NCI-H345 (cell line): ENCODE data around the gene TGFB3.
"Not testable (repeated sequence)": the region's sequence is repeated elsewhere in the genome, so short reads cannot be mapped to it uniquely, and the experiment has no call there.

Experiments
- DNase-seq: peaks from one replicate; lab custom pipeline; 2025; lab: John Stamatoyannopoulos, UW

Gene TGFB3

DNA sequence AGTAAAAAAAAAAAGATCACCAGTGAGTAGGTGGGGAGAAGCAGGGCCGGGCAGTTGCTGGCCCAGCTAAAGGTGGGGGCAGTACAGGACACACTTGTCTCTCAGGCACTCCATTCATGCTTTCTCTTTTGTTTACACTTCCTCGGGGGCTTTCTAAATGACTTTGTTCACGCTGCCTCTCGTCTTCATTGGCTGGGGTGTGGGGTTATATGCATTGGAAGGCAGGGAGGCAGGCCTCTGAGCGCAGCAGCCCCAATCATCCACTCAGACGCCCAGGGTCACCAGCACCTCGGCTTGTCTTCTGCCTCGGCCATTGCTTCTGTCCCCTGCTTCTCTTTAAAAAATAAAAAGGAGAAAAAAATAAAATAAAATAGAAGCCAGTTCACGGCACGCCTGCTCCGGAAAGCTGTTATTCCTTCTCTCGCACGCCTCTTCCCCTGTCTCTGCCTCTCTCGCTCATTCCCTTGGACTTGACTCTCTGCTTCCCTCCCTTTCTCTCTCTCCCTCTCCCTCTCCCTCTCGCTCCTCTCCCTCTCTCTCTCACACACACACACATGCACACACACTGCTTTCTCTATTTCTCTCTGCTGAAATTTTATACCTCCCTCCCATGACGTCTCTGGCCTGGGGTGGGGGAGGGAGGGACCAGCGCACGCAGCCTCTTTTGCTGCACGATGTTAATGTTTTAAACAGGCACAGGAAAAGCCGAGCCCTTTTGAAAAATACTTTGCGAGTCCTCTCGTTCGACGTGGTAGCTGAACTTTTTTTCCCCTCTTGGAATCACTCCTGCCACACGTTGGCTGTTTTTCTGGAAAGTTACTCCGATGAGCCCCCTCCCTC, at the start of gene TGFB3:
Gene TGFB3, minus strand, starts transcription at position 570 of the 840 bp plus-strand sequence. CDS start 1,102 bp downstream, outside the sequence.
- DNase-seq = peak; percentile 57

- no peak for DNase-seq
These were observed 42.6 kb upstream of the TGFB3 start for GRCh38 chr14:76024211-76024907.

- DNase-seq = no peak
These were observed 42.0 kb upstream of the TGFB3 start for GRCh38 chr14:76023757-76024156.

GRCh38 chr14:76022991-76023390, 41.2 kb upstream of the TGFB3 start:
- no peak for DNase-seq

GRCh38 chr14:76019676-76020075, 37.9 kb upstream of the TGFB3 start:
- DNase-seq = no peak

GRCh38 chr14:76015668-76016067, 33.9 kb upstream of the TGFB3 start:
- no peak for DNase-seq

- no peak for DNase-seq
These were observed 33.4 kb upstream of the TGFB3 start for GRCh38 chr14:76015191-76015590.

DNA sequence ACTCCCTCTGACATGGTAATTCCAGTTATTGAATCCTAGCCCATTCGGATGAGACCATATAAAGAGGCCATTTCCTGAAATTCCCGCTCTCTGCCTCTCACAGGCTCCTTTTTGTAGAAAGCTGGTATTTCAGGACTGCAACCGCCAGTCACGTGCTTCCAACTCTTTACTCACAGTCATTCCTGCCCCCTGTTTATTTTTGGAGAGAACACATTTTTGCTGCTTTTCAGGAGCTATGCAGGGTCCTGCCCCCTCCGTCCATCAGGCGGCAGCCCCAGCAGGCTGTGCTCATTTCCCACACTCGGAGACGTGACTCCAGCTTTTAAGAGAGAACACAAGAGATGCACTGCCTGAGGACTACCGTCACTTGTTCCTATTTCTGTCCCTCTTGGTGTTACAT, 30.6 kb upstream of the TGFB3 start:
- no peak for DNase-seq

- no peak for DNase-seq
These were observed 30.1 kb upstream of the TGFB3 start for GRCh38 chr14:76011930-76012329.

- DNase-seq = not testable (repeated sequence)
These were observed 27.8 kb upstream of the TGFB3 start for GRCh38 chr14:76009627-76010026.

- no peak for DNase-seq
These were observed 26.1 kb upstream of the TGFB3 start for GRCh38 chr14:76007852-76008251.

- DNase-seq = no peak
These were observed 25.6 kb upstream of the TGFB3 start for GRCh38 chr14:76007379-76007778.

DNA sequence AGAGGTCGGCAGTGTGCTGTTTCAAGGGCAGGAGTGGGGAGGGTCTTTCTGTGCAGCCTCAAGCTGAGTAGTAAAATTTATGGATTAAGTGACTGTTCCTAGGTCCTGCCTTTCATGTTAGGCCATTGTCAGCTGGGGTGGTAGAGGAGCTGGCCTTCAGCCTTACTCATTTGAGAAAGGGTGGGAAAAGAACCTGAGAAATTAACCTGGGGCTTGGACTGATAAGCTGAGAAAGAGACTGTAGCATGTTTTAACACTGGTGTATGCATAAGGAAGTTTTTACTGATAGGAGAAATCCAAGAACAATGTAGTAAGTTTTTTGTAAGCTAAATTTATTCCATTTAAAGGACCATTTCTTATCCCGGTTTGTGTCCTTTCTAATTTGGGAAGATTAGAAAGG, 24.5 kb upstream of the TGFB3 start:
- no peak for DNase-seq

GRCh38 chr14:76002383-76002782, 20.6 kb upstream of the TGFB3 start:
- no peak for DNase-seq

GRCh38 chr14:75999511-76000190, 17.9 kb upstream of the TGFB3 start:
- no peak for DNase-seq

GRCh38 chr14:75996488-75996887, 14.7 kb upstream of the TGFB3 start:
- no peak for DNase-seq

DNA sequence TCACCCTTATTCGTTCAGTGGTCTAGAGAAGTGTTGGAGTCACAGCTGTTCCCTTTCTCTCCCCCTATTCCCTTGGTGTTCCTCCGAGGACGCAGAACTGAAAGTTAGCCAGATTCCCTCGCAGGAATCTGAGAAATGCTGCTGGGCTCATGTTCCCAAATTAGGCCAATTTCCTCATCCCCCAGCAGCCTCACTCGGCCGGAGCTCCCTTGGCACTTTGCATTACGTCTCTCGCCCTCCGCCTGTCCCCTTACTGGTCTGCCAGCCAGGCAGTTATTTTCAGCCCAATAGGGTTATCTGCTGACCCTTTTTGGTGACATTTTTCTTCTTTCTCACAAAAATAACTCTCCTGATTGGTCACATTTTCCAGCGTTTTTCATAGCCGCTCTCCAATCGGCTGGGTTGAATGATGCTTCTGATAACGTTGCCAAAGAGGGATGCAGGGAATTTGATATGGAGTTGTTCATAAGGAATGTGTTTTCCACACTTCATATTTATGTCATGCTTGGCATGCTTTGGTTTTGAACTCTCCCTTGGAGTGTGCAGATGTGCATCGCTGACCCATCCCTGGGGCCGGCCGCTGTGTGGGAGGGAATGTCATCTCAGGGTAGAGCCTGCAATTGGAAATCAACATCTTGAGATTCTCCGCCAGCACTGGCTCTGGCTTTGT, 13.7 kb upstream of the TGFB3 start:
- DNase-seq = no peak

DNA sequence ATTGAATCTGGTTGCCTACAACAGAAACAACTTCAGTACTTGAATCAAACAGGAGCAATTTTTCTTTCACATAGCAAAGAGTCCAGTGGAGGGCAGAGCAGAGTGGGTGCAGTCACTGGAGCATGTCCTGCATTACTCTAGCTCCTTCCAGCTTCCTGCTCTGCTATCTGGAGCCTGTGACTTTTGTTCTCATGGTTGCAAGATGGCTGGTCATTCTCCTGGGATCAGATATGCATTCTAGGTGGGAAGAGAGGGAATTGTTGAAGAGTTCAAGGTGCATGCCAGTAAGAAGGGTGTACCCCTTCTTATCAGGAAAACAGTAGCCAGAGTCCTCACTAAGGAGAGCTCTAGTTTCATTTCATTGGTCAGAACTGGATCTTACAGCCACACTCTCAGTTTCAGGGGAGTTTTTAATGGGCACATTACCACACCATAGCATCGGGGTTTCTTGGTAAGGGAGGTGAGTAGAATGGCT, 11.8 kb upstream of the TGFB3 start:
- no peak for DNase-seq

DNA sequence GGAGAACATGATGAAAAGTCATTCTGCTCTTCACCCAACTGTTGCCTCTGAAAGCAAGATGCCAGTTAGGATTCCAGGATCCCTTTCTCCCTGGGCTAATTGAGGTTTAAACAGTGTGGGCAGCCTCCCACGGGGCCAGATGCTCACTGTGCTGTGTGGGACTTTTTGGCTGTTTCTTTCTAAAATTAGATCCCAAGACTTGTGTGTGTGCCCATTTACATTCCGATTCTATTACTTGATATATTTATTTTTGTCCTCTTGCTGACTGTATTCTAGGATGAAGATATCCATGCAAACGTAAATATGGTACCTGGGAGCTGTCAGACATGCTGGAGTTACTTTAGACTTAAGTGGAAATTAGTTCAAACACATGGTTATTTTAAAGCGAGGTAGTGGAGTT, 10.0 kb upstream of the TGFB3 start:
- DNase-seq = no peak

- no peak for DNase-seq
These were observed 8.5 kb upstream of the TGFB3 start for GRCh38 chr14:75990297-75990696.

GRCh38 chr14:75989134-75989533, 7.3 kb upstream of the TGFB3 start:
- DNase-seq = no peak
